Measurements from ENCODE around the gene SPEF1.

The SPEF1 gene

DNA sequence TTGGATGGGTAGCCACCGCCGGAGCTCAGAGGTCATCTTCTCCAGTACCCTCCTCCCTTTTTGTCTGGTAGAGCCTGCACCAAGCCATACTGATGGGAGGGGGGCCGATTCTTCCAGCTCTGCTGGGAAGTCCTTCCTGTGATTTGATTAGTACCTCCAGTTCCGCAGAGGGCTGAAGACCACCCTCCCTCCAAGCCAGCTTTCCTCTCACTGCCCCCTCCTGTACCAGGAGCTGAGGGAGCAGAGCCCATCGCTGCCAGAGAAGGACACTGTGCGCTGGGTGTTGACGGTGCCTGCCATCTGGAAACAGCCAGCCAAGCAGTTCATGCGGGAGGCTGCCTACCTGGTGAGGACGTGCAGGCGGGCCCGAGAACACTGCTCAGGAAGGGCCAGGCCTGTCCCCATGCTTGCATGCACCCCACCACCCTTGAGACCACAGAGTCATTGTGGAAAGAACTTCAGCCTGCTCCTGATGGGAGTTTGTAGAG, 35.5 kb downstream of the SPEF1 start:
- TF ChIP-seq POLR2A (IDR thresholded peaks at IDR 0.05; ENCODE audit: low read depth, low read length), result no peak
- TF ChIP-seq POU2F2 (IDR thresholded peaks at IDR 0.05; ENCODE audit: low read depth, low read length), result no peak
- no peak for TF ChIP-seq PAX5 (IDR thresholded peaks at IDR 0.05; ENCODE audit: insufficient read depth, low read length, severe bottlenecking)
- TF ChIP-seq SPI1 (IDR thresholded peaks at IDR 0.05; ENCODE audit: low read depth, low read length), result no peak
- TF ChIP-seq POLR2AphosphoS5 (IDR thresholded peaks at IDR 0.05; ENCODE audit: low read depth, low read length), result no peak
- no peak for TF ChIP-seq TAF1 (IDR thresholded peaks at IDR 0.05; ENCODE audit: low read depth, low read length)
- FAIRE-seq, result no peak
- DNase-seq (ENCODE audit: insufficient read length, low spot score), result no peak

DNA sequence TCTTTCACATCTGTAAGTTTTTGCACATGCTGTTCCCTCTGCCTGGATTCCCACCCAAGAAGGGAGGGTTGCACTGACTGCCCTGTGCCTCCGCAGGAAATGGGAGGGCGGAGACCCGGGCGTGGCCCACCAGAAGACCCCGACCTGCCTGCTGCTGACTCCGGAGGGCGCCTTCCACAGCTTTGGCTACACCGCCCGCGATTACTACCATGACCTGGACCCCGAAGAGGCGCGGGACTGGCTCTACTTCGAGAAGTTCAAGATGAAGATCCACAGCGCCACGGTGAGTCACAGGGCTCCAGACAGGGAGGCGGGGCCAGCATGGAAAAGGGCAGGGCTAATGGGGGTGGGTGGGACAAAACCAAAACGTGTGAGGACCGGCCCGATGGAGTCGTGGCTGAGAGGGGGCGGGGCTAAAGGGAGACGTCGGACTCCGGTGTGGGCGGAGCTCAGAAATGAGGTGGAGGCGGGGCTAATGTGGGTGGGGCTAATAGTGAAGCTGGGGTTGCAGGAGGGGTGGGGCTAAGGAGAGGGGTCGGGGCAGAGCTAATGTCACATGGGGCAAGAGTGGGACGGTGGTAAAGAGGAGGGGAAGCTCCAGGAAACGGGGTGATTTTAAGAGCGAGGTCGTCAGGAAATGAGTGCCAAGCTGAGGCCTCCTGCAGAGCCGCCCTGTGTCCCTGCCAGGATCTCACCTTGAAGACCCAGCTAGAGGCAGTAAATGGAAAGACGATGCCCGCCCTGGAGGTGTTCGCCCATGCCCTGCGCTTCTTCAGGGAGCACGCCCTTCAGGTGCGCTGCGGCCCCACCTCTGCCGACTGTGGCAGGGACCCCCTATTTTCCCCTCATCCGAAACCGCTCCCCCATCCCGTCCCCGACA, 36.2 kb downstream of the SPEF1 start:
- no peak for DNase-seq (ENCODE audit: insufficient read length, low spot score)
- TF ChIP-seq POU2F2 (IDR thresholded peaks at IDR 0.05; ENCODE audit: low read depth, low read length) (no peak), SPI1 (IDR thresholded peaks at IDR 0.05; ENCODE audit: low read depth, low read length) (no peak), POLR2A (IDR thresholded peaks at IDR 0.05; ENCODE audit: low read depth, low read length) (no peak), TAF1 (IDR thresholded peaks at IDR 0.05; ENCODE audit: low read depth, low read length) (no peak), POLR2AphosphoS5 (IDR thresholded peaks at IDR 0.05; ENCODE audit: low read depth, low read length) (no peak), PAX5 (IDR thresholded peaks at IDR 0.05; ENCODE audit: insufficient read depth, low read length, severe bottlenecking) (no peak)
- no peak for FAIRE-seq

DNA sequence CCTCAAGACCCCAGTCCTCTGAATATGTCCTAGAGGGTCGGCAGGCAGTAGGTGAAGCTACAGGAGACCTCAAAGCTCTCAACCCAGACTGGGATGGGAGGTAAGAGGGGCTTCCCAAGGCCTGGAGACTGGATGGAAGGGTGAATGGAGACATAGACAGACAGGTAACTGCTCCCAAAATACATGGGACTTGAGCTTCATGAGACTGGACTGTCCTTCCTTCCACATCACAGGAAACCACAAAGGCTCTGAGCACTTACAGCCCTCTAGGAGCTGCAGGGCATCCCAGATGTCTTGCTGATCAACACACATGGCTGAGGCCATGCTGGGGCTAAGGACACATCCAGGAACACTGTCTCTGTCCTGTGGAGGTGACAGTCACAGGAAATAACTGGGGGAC, 37.2 kb downstream of the SPEF1 start:
- DNase-seq (ENCODE audit: insufficient read length, low spot score) (no peak), FAIRE-seq (no peak)
- no peak for TF ChIP-seq TAF1 (IDR thresholded peaks at IDR 0.05; ENCODE audit: low read depth, low read length)
- no peak for TF ChIP-seq POLR2AphosphoS5 (IDR thresholded peaks at IDR 0.05; ENCODE audit: low read depth, low read length)
- no peak for TF ChIP-seq PAX5 (IDR thresholded peaks at IDR 0.05; ENCODE audit: insufficient read depth, low read length, severe bottlenecking)
- no peak for TF ChIP-seq SPI1 (IDR thresholded peaks at IDR 0.05; ENCODE audit: low read depth, low read length)
- TF ChIP-seq POU2F2 (IDR thresholded peaks at IDR 0.05; ENCODE audit: low read depth, low read length), result no peak
- no peak for TF ChIP-seq POLR2A (IDR thresholded peaks at IDR 0.05; ENCODE audit: low read depth, low read length)

DNA sequence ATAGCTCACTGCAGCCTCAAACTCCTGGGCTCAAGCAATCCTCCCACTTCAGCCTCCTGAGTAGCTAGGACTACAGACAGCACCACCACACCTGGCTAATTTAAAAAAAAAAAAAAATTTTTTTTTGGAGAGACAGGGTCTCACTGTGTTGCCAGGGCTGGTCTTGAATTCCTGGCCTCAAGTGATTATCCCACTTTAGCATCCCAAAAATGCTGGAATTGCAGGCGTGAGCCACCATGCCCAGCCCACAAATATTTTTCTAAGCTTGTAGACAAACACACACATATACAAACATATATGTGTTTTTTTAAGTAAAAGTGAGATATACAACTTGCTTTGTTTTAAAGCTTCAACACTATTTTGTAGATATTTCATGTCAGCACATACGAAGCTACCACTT, 38.0 kb downstream of the SPEF1 start:
- FAIRE-seq, result no peak
- DNase-seq (ENCODE audit: insufficient read length, low spot score), result no peak
- no peak for TF ChIP-seq POLR2A (IDR thresholded peaks at IDR 0.05; ENCODE audit: low read depth, low read length)
- TF ChIP-seq POU2F2 (IDR thresholded peaks at IDR 0.05; ENCODE audit: low read depth, low read length), result no peak
- no peak for TF ChIP-seq SPI1 (IDR thresholded peaks at IDR 0.05; ENCODE audit: low read depth, low read length)
- no peak for TF ChIP-seq TAF1 (IDR thresholded peaks at IDR 0.05; ENCODE audit: low read depth, low read length)
- no peak for TF ChIP-seq PAX5 (IDR thresholded peaks at IDR 0.05; ENCODE audit: insufficient read depth, low read length, severe bottlenecking)
- TF ChIP-seq POLR2AphosphoS5 (IDR thresholded peaks at IDR 0.05; ENCODE audit: low read depth, low read length), result no peak

DNA sequence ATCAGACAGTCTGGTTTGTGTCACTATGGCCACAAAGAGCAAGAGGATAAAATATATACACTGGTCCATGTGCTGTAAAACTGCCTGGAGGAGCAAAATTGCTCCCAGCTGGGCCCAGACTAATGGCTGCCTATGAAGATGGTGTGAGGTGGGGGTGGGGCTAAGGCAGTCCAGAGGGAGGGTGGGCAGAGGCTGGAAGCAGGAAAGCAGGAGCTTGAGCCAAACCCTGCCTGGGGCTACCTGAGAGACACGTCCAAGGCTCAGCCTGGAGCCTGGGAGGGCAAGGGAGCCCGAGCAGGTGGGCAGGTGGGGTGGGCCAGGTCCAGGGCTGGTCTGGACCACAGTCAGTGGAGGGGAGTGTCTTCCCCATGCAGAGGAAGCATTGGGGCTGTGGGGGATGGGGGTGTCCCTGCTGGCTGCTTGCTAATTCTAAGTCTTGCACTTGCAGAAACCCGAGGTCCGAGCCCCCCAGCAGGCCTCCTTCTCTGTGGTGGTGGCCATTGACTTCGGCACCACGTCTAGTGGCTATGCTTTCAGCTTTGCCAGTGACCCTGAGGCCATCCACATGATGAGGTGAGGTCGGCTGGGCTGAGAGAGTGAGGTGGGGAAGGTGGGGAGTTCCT, 39.3 kb downstream of the SPEF1 start:
- TF ChIP-seq PAX5 (IDR thresholded peaks at IDR 0.05; ENCODE audit: insufficient read depth, low read length, severe bottlenecking), result no peak
- TF ChIP-seq POLR2AphosphoS5 (IDR thresholded peaks at IDR 0.05; ENCODE audit: low read depth, low read length), result no peak
- no peak for TF ChIP-seq POU2F2 (IDR thresholded peaks at IDR 0.05; ENCODE audit: low read depth, low read length)
- TF ChIP-seq TAF1 (IDR thresholded peaks at IDR 0.05; ENCODE audit: low read depth, low read length), result no peak
- no peak for TF ChIP-seq SPI1 (IDR thresholded peaks at IDR 0.05; ENCODE audit: low read depth, low read length)
- TF ChIP-seq POLR2A (IDR thresholded peaks at IDR 0.05; ENCODE audit: low read depth, low read length), result no peak
- DNase-seq (ENCODE audit: insufficient read length, low spot score), result no peak
- FAIRE-seq, result no peak

DNA sequence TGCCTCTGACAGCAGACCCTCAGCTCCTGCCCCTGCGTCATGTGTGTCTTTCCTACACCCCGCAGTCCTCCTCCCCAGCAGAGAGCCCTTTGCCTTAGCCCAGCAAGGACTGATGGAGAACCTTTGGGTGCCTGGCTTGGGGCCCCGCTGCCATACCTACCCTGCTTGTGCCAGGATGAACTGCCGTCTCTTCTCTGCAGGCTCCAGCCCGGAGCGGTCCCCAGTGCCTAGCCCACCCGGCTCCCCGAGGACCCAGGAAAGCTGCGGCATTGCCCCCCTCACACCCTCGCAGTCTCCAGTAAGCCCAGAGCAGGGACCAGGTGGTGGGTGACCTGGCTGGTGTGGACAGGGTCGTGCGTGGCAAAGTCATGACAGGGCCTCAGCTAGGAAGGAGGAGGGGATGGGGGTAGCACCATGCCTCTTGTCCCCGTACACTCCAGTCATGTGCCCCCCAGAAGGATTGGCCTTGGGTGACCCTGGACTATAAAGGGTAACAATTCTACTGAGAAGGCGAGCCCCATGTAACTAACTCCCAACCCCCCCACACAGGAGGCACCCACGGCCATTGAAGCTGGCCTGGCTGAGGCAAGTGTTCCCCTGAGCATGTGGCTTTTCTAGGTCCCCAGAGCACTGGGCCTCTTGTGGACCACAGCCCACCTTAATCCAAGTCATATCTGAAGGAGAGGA, 40.5 kb downstream of the SPEF1 start:
- DNase-seq (ENCODE audit: insufficient read length, low spot score), result no peak
- TF ChIP-seq POLR2AphosphoS5 (IDR thresholded peaks at IDR 0.05; ENCODE audit: low read depth, low read length), result no peak
- TF ChIP-seq PAX5 (IDR thresholded peaks at IDR 0.05; ENCODE audit: insufficient read depth, low read length, severe bottlenecking), result no peak
- TF ChIP-seq POLR2A (IDR thresholded peaks at IDR 0.05; ENCODE audit: low read depth, low read length), result no peak
- TF ChIP-seq POU2F2 (IDR thresholded peaks at IDR 0.05; ENCODE audit: low read depth, low read length), result no peak
- no peak for TF ChIP-seq SPI1 (IDR thresholded peaks at IDR 0.05; ENCODE audit: low read depth, low read length)
- no peak for TF ChIP-seq TAF1 (IDR thresholded peaks at IDR 0.05; ENCODE audit: low read depth, low read length)
- no peak for FAIRE-seq

DNA sequence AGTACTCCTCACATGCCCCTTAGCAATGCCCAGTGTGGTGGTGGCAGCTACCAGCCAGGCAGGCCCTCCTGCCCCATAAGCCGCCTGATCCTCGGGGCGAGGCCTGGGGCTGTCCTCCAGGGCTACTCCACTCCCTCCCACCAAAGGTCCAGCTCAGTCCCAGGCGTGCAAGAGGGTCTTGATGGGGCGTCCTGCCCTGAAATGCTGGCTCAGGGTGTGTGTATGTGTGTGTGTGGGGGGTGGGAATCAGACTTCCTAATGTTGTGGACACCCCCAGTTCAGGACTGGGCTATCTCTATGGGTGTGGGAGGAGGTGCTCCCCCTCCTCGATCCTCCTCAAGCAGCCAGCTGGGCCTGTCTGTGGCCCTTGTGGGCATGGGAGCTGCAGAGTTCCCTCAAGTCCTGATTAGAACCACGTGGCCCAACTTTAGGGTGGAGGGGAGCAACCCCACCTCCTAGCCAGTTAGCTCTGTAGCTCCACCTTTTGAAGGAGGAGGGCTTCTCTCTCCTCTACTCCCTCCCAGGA, 41.3 kb downstream of the SPEF1 start:
- FAIRE-seq (no peak), DNase-seq (ENCODE audit: insufficient read length, low spot score) (no peak)
- no peak for TF ChIP-seq POLR2AphosphoS5 (IDR thresholded peaks at IDR 0.05; ENCODE audit: low read depth, low read length)
- no peak for TF ChIP-seq POU2F2 (IDR thresholded peaks at IDR 0.05; ENCODE audit: low read depth, low read length)
- TF ChIP-seq SPI1 (IDR thresholded peaks at IDR 0.05; ENCODE audit: low read depth, low read length), result no peak
- no peak for TF ChIP-seq PAX5 (IDR thresholded peaks at IDR 0.05; ENCODE audit: insufficient read depth, low read length, severe bottlenecking)
- no peak for TF ChIP-seq TAF1 (IDR thresholded peaks at IDR 0.05; ENCODE audit: low read depth, low read length)
- TF ChIP-seq POLR2A (IDR thresholded peaks at IDR 0.05; ENCODE audit: low read depth, low read length), result no peak

DNA sequence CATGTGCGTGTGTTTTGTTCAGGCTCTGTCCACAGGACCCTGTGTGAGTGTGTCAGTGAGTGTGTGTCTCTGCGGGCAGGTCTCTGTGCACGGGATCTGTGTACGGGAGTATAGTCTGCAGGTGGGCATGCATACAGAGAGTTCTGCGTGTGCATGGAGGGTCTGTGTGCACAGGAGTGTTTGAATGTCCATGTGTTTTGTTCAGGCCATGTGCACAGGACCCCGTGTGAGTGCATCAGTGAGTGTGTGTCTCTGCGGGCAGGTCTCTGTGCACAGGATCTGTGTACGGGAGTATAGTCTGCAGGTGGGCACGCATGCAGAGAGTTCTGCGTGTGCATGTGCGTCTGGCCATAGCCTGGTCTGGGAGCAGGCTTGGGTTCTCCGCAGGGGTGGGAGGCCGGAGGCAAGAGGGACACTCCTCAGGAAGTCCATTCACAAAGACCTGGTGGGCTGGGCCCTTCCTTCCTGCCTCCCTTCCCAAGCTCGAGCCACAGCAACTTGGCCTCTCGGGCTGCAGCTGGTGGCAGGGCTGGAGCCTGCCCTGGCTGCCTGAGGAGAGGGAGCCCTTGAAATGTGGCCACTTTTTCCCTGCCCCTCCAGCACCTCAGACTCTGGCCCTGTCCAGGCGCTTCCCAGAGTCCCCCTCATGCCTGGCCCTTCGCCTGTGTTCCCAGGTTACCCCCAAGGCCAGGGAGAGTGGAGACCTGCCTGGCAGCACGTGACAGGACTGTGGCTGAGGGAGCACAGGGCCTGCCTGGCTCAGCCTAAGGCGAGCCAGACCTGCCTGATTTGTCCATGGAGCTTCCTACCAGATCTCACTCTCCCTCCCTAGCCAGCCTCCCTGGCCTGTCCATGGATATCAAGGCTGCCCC, 42.0 kb downstream of the SPEF1 start:
- DNase-seq (ENCODE audit: insufficient read length, low spot score) (no peak), FAIRE-seq (no peak)
- TF ChIP-seq TAF1 (IDR thresholded peaks at IDR 0.05; ENCODE audit: low read depth, low read length) (no peak), SPI1 (IDR thresholded peaks at IDR 0.05; ENCODE audit: low read depth, low read length) (no peak), POU2F2 (IDR thresholded peaks at IDR 0.05; ENCODE audit: low read depth, low read length) (no peak), PAX5 (IDR thresholded peaks at IDR 0.05; ENCODE audit: insufficient read depth, low read length, severe bottlenecking) (no peak), POLR2AphosphoS5 (IDR thresholded peaks at IDR 0.05; ENCODE audit: low read depth, low read length) (no peak), POLR2A (IDR thresholded peaks at IDR 0.05; ENCODE audit: low read depth, low read length) (no peak)
